Measurements from ENCODE around the gene OR5K2.

OR5K2 gene

DNA sequence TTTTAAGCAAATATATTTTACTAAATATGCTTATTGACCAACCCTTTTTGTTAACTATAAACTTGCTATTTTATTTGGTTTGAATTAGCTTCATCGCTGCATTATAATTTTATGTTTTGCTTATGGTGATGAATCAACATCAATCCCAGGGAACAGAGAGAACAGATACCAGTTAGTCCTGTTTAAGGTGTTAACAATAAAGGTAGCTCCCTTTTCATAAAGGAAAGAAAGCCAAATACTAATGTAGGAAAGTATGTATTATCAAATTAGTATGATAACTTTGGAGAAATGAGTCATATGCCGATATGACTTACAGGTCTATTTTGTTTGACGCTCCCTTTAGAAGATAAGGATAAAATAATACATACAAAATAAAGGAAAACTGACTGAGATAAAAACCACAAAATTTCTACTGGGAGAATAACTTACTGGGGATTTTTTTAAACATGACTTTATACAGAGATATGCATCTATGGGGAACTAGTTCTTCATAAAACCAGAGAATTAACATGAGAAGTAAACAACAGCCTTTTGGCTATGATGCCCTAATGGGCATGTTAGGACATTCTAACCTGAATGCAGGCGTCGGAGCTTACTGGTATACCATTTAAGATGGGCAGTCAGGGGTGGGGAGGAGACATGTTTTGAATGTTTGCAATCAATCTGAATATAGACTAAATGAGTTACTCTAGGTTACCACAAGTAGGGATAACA lies 4.5 kb downstream of the OR5K2 start:
- DNase-seq: no peak
- Histone ChIP-seq H3K9me3 (ENCODE audit: severe bottlenecking) (no peaks in the 10 kb centered on the region), H3K36me3 (no peaks in the 10 kb centered on the region), H3K4me3 (ENCODE audit: low read depth, low read length) (no peak overlapping the region), H3K27me3 (ENCODE audit: insufficient read depth, low read depth, severe bottlenecking) (no peaks in the 10 kb centered on the region), H3K27ac (no peak overlapping the region)
- no peak for TF ChIP-seq CTCF (IDR thresholded peaks at IDR 0.05; ENCODE audit: low read depth, low read length)

- TF ChIP-seq CTCF (IDR thresholded peaks at IDR 0.05; ENCODE audit: low read depth, low read length): no peak
- no peak overlapping the region for H3K4me3 ChIP-seq (ENCODE audit: low read depth, low read length)
- H3K9me3 ChIP-seq (ENCODE audit: severe bottlenecking): no peaks in the 10 kb centered on the region
- H3K27ac ChIP-seq: no peak overlapping the region
- no peaks in the 10 kb centered on the region for H3K36me3 ChIP-seq
- H3K27me3 ChIP-seq (ENCODE audit: insufficient read depth, low read depth, severe bottlenecking): no peaks in the 10 kb centered on the region
- no peak for DNase-seq
Observed at GRCh38 chr3:98504539-98504938, 7.1 kb downstream of the OR5K2 start.

DNA sequence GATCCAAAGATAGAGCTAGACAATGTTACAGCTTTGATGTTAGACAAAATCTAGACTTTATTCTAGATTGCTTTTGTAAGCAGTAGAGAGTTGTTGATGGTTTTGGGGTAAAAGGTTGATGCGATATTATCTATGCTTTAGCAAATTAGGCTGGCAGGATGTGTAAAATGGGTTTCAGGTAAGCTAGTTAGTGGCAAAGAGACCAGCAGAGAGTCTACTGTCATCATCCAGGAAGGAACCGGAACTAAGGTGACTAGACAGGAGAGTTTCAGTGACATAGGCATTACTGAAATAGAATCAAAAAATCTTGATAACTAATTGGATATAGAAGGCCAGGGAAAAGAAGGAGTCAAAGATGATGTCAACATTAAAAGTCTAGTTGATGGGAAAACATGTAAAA lies 11.1 kb downstream of the OR5K2 start:
- H3K27ac ChIP-seq: no peak overlapping the region
- DNase-seq: no peak
- H3K4me3 ChIP-seq (ENCODE audit: low read depth, low read length): no peak overlapping the region
- H3K27me3 ChIP-seq (ENCODE audit: insufficient read depth, low read depth, severe bottlenecking): no peaks in the 10 kb centered on the region
- H3K36me3 ChIP-seq: no peaks in the 10 kb centered on the region
- H3K9me3 ChIP-seq (ENCODE audit: severe bottlenecking): no peaks in the 10 kb centered on the region
- TF ChIP-seq CTCF (IDR thresholded peaks at IDR 0.05; ENCODE audit: low read depth, low read length): no peak

- Histone ChIP-seq H3K27ac (no peak overlapping the region), H3K27me3 (ENCODE audit: insufficient read depth, low read depth, severe bottlenecking) (no peaks in the 10 kb centered on the region), H3K9me3 (ENCODE audit: severe bottlenecking) (no peaks in the 10 kb centered on the region), H3K36me3 (peaks cover 16% of the 10 kb centered on the region), H3K4me3 (ENCODE audit: low read depth, low read length) (no peak overlapping the region)
- TF ChIP-seq CTCF (IDR thresholded peaks at IDR 0.05; ENCODE audit: low read depth, low read length): no peak
- no peak for DNase-seq
Observed at GRCh38 chr3:98512576-98512975, 15.1 kb downstream of the OR5K2 start.

- no peak for DNase-seq
Observed at GRCh38 chr3:98513091-98513511, 15.6 kb downstream of the OR5K2 start.

More at GRCh38 chr3:98513091-98513511, 15.6 kb downstream of the OR5K2 start:
- no peak for TF ChIP-seq CTCF (IDR thresholded peaks at IDR 0.05; ENCODE audit: low read depth, low read length)
- H3K9me3 ChIP-seq (ENCODE audit: severe bottlenecking): no peaks in the 10 kb centered on the region
- H3K27me3 ChIP-seq (ENCODE audit: insufficient read depth, low read depth, severe bottlenecking): no peaks in the 10 kb centered on the region
- H3K27ac ChIP-seq: no peak overlapping the region
- no peak overlapping the region for H3K4me3 ChIP-seq (ENCODE audit: low read depth, low read length)
- peaks cover 19% of the 10 kb centered on the region for H3K36me3 ChIP-seq

Data from WERI-Rb-1 (cell line).